RWPE1 (cell line): Measurements from ENCODE around the gene FN1.

ENCODE experiments used
- CTCF ChIA-PET: fragments of 350-600 bp; sonication (Branson Sonifier 250); formaldehyde crosslinking; extraction: SDS; loops from one replicate; lab custom pipeline; 2021; lab: Yijun Ruan, JAX
- POLR2A ChIA-PET: fragments of 400-600 bp; formaldehyde crosslinking; extraction: SDS; loops from one replicate; lab custom pipeline; 2020; ENCODE audit warnings: antibody characterized with exemption; ENCODE audit not compliant: low non-redundant PET; lab: Yijun Ruan, JAX
- DNase-seq: peaks from one replicate; pipeline ENCODE4 v3.0.0; 2012; ENCODE audit warnings: low spot score
- H3K27ac ChIP-seq: fragments of 450-650 bp; 2 replicates; pipeline ENCODE4 v1.5.1; 2017
- CTCF ChIP-seq: fragments of 450-650 bp; conservative IDR thresholded peaks from 2 replicates; pipeline ENCODE4 v1.5.1; 2017; ENCODE audit warnings: low read depth, mild to moderate bottlenecking

The FN1 gene

GRCh38 chr2:215435280-215435869 lies 493 bp downstream of the FN1 start:
- DNase-seq: peak; percentile 13
- TF ChIP-seq CTCF: no peak
- POLR2A ChIA-PET: no interaction called here
- CTCF ChIA-PET: no interaction called here
- H3K27ac ChIP-seq: peak overlapping the region; percentile 89

DNA sequence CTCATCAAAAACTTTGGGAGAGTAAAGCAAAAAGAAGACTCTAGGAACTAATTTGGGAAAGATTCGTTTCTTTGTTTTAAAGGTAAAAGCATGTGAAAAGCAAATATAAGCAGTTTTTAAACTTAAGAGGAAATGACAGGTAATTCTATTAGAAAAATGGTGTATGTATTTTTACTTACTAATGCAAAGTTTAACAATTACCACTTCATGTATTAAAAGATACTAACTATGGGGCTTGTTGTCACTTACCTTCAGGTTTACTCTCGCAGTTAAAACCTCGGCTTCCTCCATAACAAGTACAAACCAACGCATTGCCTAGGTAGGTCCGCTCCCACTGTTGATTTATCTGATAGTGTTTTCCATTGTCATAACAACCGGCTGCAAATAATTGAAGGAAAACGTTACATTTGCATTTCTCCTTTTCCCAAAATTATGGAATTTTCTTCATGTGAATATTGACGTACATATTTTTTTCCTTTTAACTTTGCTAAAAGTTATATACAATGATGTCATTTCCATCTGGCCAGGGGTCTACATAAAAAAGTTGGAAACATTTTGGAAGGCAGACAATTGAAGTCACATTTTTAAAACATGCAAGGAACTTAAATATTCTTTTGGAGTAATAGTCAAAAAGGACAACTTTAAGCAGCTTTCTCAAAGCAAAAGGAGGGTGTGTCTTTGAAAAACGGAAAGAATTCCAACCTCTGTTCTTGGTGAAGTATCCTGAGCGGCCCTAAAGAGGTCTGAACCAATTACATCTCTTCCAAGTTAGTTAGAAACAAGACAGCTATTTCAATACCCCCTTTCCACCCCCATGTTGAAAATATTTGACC lies 1.2 kb downstream of the FN1 start:
- TF ChIP-seq CTCF: no peak
- ChIA-PET CTCF (no interaction called here), POLR2A (no interaction called here)
- no peak for DNase-seq
- H3K27ac ChIP-seq: no peak overlapping the region; the same call in 1 of the 2 replicates

DNA sequence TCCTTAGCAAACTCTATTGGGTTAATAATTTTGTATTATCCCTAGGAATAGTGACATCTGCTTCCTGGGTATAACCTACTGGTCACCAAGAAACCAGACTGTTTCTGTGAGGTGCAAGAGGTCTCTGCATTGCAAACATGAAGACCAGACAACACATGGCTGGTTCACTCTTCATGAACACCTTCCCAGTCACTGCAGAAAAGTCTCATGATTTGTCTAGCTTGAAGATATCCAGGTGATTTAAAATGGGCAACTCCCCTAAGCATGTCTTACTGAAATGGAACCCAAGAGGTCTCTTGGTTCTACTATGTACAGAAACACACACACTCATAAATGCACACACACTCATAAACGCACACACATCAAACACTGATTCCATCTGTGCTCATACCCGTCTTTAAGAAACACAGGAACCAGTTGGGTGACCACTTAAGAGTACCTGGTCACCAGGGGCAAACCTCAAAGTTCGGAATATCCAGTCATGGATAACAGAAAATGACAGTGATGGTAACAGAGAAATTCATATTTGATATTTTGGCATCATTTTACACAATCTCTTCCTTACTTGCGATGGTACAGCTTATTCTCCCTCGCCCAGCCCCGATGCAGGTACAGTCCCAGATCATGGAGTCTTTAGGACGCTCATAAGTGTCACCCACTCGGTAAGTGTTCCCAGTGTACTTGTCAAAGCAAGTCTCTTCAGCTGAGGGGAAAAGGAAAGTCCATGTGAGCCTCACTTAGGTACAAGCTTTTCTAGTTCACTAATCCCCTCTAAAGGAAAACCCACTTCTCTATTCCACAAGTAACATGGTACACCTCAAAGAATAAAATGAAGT lies 2.9 kb downstream of the FN1 start:
- TF ChIP-seq CTCF: no peak
- no peak for DNase-seq
- ChIA-PET POLR2A (no interaction called here), CTCF (interaction anchor here (0.7 kb wide), 1 partner anchor 232 kb away, joined by 3 read pairs; no protein-coding TSS in a partner anchor)
- no peak overlapping the region for H3K27ac ChIP-seq

DNA sequence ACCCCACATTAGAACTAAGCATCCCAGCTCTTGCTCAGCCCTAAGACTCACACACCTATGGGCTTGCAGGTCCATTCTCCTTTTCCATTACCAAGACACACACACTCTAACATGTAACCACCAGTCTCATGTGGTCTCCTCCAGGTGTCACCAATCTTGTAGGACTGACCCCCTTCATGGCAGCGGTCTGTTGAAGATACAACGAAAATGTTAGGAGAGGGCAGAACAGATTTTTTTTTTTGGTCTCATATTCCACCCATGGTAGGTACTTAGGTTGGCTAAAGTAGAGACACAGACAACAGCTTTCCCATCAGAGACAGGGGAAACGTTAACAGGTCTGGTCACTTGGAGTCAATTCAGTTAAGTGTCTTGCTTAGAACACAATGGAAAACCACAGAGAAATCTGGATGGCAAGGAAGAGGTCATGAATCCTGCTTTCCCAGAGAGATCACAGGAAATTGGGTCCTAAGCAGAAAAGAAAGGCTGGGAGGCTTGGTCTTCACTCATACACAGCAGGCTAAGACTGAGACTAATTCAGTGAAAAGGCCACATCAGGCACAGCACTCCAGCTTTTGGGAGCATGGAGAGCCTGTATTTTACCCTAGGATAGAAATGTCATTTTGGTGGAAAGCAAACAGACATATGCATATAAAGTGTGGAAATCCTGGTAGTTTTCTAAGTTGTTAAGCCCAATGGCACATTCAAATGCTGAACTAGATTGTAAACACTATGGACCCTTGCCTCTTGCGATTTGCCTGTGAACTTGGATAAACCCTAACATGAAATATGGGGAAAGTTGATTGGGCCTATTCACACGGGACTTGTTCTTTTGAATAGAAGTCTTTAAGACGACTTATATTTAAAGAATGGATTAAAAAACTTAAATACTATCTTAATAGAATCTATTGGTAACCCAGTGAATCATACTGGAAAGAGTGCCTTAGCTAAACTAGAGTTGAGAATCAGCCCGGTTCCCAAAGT lies 3.8 kb downstream of the FN1 start:
- POLR2A ChIA-PET: no interaction called here

DNA sequence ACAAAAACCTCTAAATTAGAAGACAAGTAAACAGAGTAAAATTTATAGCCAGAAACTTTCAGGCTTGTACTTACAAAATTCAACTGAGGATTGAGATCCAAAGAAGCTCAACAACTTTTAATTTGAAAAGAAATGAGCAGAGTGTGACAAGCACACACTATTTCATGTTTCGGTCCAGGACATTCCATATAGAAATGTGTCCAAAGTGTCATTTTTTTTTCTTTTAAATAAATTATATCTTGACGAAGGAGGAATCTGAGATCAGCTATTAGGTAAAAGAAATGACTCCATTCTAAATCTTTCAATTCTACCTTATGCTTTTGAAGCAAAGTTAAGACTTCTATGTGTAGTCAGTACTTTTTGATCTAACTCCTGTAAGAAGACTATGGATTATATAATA lies 4.6 kb downstream of the FN1 start:
- CTCF ChIA-PET: no interaction called here
- DNase-seq: no peak
- POLR2A ChIA-PET: no interaction called here
- no peak overlapping the region for H3K27ac ChIP-seq
- TF ChIP-seq CTCF: no peak

More for the DNA sequence above, 3.8 kb downstream of the FN1 start:
- DNase-seq: no peak
- no peak for TF ChIP-seq CTCF
- H3K27ac ChIP-seq: no peak overlapping the region
- CTCF ChIA-PET: interaction anchor here (0.6 to 0.7 kb wide), 2 partner anchors 312 to 528 kb away, joined by 3 to 6 read pairs; no protein-coding TSS in a partner anchor
